Keratinocyte (primary cell): ENCODE measurements around the gene KCNMA1. TPM values are rescaled to one million over a fixed set of nuclear protein-coding genes. Genes with fewer than 3 reads are reported as not detected.

Source experiments
- DNase-seq: peaks from one replicate; pipeline ENCODE4 v3.0.0-alpha.2; 2011; ENCODE audit warnings: low read depth, missing footprints, low spot score
- FAIRE-seq: peaks from 2 replicates; lab custom pipeline; 2011; peaks lifted over from hg19 to GRCh38; lab: Jason Lieb, UNC
- H2AFZ ChIP-seq: 2 replicates; pipeline ENCODE4 v1.6.0; 2012; ENCODE audit warnings: low read length, control low read depth, inconsistent platforms; ENCODE audit not compliant: control insufficient read depth
- H3K27ac ChIP-seq: 2 replicates; pipeline ENCODE4 v1.5.1; 2011; ENCODE audit warnings: low read length; ENCODE audit not compliant: control insufficient read depth, insufficient read depth
- H3K27me3 ChIP-seq: 3 replicates; pipeline ENCODE4 v1.6.0; 2011; ENCODE audit warnings: low read length; ENCODE audit not compliant: control insufficient read depth, insufficient read depth; ENCODE audit errors: extremely low read depth
- H3K36me3 ChIP-seq, 2 experiments: 2 replicates in 1 of 2; 3 replicates in 1 of 2; pipeline ENCODE4 v1.5.1; 2011; ENCODE audit warnings: low read length in 2 of 2, mild to moderate bottlenecking in 1 of 2; ENCODE audit not compliant: control insufficient read depth in 2 of 2, insufficient read depth in 2 of 2; ENCODE audit errors: extremely low read depth in 1 of 2
- H3K4me1 ChIP-seq: 3 replicates; pipeline ENCODE4 v1.5.1; 2011; ENCODE audit warnings: low read length; ENCODE audit not compliant: control insufficient read depth, insufficient read depth; ENCODE audit errors: extremely low read depth
- H3K4me2 ChIP-seq: 3 replicates; pipeline ENCODE4 v1.6.0; 2011; ENCODE audit warnings: low read depth, low read length; ENCODE audit not compliant: control insufficient read depth, insufficient read depth; ENCODE audit errors: extremely low read depth
- H3K4me3 ChIP-seq, 3 experiments: fragments of 200-600 bp in 1 of 3; sonication (generic) in 1 of 3; 2 replicates in 2 of 3; 3 replicates in 1 of 3; pipeline ENCODE4 v1.5.1; 2011 to 2016; ENCODE audit warnings: low read length in 3 of 3, mild to moderate bottlenecking in 3 of 3, control low read depth in 2 of 3, inconsistent platforms in 1 of 3, low read depth in 1 of 3, mixed read lengths in 1 of 3, mixed run types in 1 of 3, moderate library complexity in 1 of 3; ENCODE audit not compliant: control insufficient read depth in 2 of 3, insufficient read depth in 2 of 3; ENCODE audit errors: extremely low read depth in 1 of 3
- H3K79me2 ChIP-seq: 2 replicates; pipeline ENCODE4 v1.6.0; 2012; ENCODE audit warnings: low read length; ENCODE audit not compliant: control insufficient read depth, insufficient read depth
- H3K9ac ChIP-seq: 3 replicates; pipeline ENCODE4 v1.6.0; 2011; ENCODE audit warnings: low read length; ENCODE audit not compliant: control insufficient read depth, insufficient read depth; ENCODE audit errors: extremely low read depth
- H3K9me1 ChIP-seq: 3 replicates; pipeline ENCODE4 v1.6.0; 2011; ENCODE audit warnings: low read length; ENCODE audit not compliant: control insufficient read depth, insufficient read depth; ENCODE audit errors: extremely low read depth
- H3K9me3 ChIP-seq: 2 replicates; pipeline ENCODE4 v1.5.1; 2012; ENCODE audit warnings: low read depth, low read length; ENCODE audit not compliant: control insufficient read depth
- H4K20me1 ChIP-seq: 3 replicates; pipeline ENCODE4 v1.6.0; 2011; ENCODE audit warnings: low read length; ENCODE audit not compliant: control insufficient read depth, insufficient read depth; ENCODE audit errors: extremely low read depth
- CTCF ChIP-seq, 3 experiments: IDR thresholded peaks in 1 of 3; conservative IDR thresholded peaks in 1 of 3; optimal IDR thresholded peaks in 1 of 3; 2 replicates in 2 of 3; 3 replicates in 1 of 3; pipeline versions ENCODE3 to v1.5.1; 2011; ENCODE audit warnings: low read length in 3 of 3, mild to moderate bottlenecking in 3 of 3, moderate library complexity in 2 of 3, control low read depth in 1 of 3, inconsistent platforms in 1 of 3; ENCODE audit not compliant: insufficient read depth in 2 of 3; ENCODE audit errors: extremely low read depth in 1 of 3
- EZH2 ChIP-seq: IDR thresholded peaks from one replicate; pipeline ENCODE4 v1.6.1; 2012; ENCODE audit warnings: inconsistent platforms, mild to moderate bottlenecking, low read length, moderate library complexity
- dilution Hi-C: fragments of 300-500 bp; cut with MboI; formaldehyde crosslinking; loops from one replicate; pipeline ENCODE4 v1.7.0; 2020; ENCODE audit warnings: low sequenced_read_pairs; ENCODE audit not compliant: extremely low pct_ligation_motif_present
- polyA plus RNA-seq, 5 experiments: library from polyadenylated mRNA; depleted of rRNA in 3 of 5; stranded (reverse) in 3 of 5; stranded (forward) in 1 of 5; unstranded in 1 of 5; fragments of >200 nt; gene quantifications; 1 replicate in 1 of 5; 2 replicates in 3 of 5; 3 replicates in 1 of 5; pipeline versions ENCODE4 v1.2.1 to v1.2.3, GENCODE V29; 2011 to 2012; ENCODE audit warnings: missing spikeins in 2 of 5, low read depth in 1 of 5, low replicate concordance in 1 of 5

The KCNMA1 gene
- polyA plus RNA-seq, 1 donor (not counting 4 experiments of a cell fraction or from before 2014, with no cell fraction given) = 6.3 TPM

- dilution Hi-C loops = no loop called here
- Histone ChIP-seq H3K4me3 (no peak overlapping the region), H4K20me1 (no peaks in the 10 kb centered on the region), H3K4me2 (no peak overlapping the region), H3K79me2 (no peaks in the 10 kb centered on the region), H3K27me3 (no peaks in the 10 kb centered on the region), H3K9ac (no peak overlapping the region), H3K27ac (no peak overlapping the region), H2AFZ (no peak overlapping the region), H3K9me1 (no peaks in the 10 kb centered on the region), H3K36me3 (no peaks in the 10 kb centered on the region), H3K9me3 (no peaks in the 10 kb centered on the region), H3K4me1 (peaks cover 10% of the 10 kb centered on the region)
- FAIRE-seq (no peak), DNase-seq (no peak)
- TF ChIP-seq CTCF (optimal IDR thresholded peaks at IDR 0.05 in 1 of 3, IDR thresholded peaks at IDR 0.05 in 1 of 3, conservative IDR thresholded peaks at IDR 0.05 in 1 of 3; ENCODE audit: extremely low read depth in 1 of 3, insufficient read depth in 2 of 3, low read length in 3 of 3) (no peak), EZH2 (no peak)
Observed at GRCh38 chr10:77544617-77545016, 93.0 kb downstream of the KCNMA1 start.

GRCh38 chr10:77542710-77543259 is 94.8 kb downstream of the KCNMA1 start:
- H3K4me2 ChIP-seq = peak overlapping the region; percentile 4
- H2AFZ ChIP-seq = no peak overlapping the region
- FAIRE-seq = peak; percentile 5
- dilution Hi-C loops = no loop called here
- no peak overlapping the region for H3K9ac ChIP-seq
- H3K4me1 ChIP-seq = peaks cover 21% of the 10 kb centered on the region
- no peaks in the 10 kb centered on the region for H3K9me1 ChIP-seq
- no peak for DNase-seq
- no peaks in the 10 kb centered on the region for H4K20me1 ChIP-seq
- no peak for TF ChIP-seq EZH2
- no peak for TF ChIP-seq CTCF (optimal IDR thresholded peaks at IDR 0.05 in 1 of 3, IDR thresholded peaks at IDR 0.05 in 1 of 3, conservative IDR thresholded peaks at IDR 0.05 in 1 of 3; ENCODE audit: extremely low read depth in 1 of 3, insufficient read depth in 2 of 3, low read length in 3 of 3)
- H3K27ac ChIP-seq = no peak overlapping the region
- H3K36me3 ChIP-seq = no peaks in the 10 kb centered on the region
- no peaks in the 10 kb centered on the region for H3K79me2 ChIP-seq
- H3K4me3 ChIP-seq = no peak overlapping the region
- no peaks in the 10 kb centered on the region for H3K27me3 ChIP-seq
- no peaks in the 10 kb centered on the region for H3K9me3 ChIP-seq
